HL-60 (cell line): Measurements from ENCODE around the gene CYP26B1.

Experiments
- DNase-seq, 2 experiments: peaks; one replicate each; pipeline ENCODE4 v3.0.0-alpha.2; 2010 to 2020; ENCODE audit warnings: low read depth in 1 of 2, low spot score in 1 of 2
- H3K27ac ChIP-seq: fragments of 250-450 bp; sonication (Bioruptor Pico); replicated peaks from 2 replicates; pipeline ENCODE4 v1.5.1; 2020; ENCODE audit warnings: mild to moderate bottlenecking, moderate library complexity
- H3K27me3 ChIP-seq: fragments of 250-450 bp; sonication (Bioruptor Pico); 2 replicates; pipeline ENCODE4 v1.5.1; 2021; ENCODE audit warnings: mild to moderate bottlenecking, moderate library complexity; ENCODE audit not compliant: insufficient read depth, poor library complexity, severe bottlenecking
- H3K4me3 ChIP-seq: replicated peaks from 2 replicates; pipeline ENCODE4 v1.5.1; 2011; ENCODE audit warnings: mild to moderate bottlenecking, control low read depth, low read length; ENCODE audit not compliant: insufficient read depth
- GABPA ChIP-seq: IDR thresholded peaks from 2 replicates; pipeline ENCODE4 v1.6.1; 2012; ENCODE audit warnings: low read depth
- POLR2AphosphoS5 ChIP-seq: IDR thresholded peaks from 2 replicates; pipeline ENCODE4 v1.6.1; 2012; ENCODE audit warnings: low read depth
- SPI1 ChIP-seq: IDR thresholded peaks from 2 replicates; pipeline ENCODE4 v1.6.1; 2012; ENCODE audit warnings: low read depth, mild to moderate bottlenecking, borderline replicate concordance
- TF ChIP-seq, protein P1 (sequence below): IDR thresholded peaks from 2 replicates; pipeline ENCODE4 v1.6.1; 2012; ENCODE audit warnings: low read depth; ENCODE audit not compliant: insufficient replicate concordance
- TF ChIP-seq, protein P2 (sequence below): IDR thresholded peaks from one replicate; pipeline ENCODE4 v1.5.1; 2011; ENCODE audit warnings: low read length, control low read depth, inconsistent platforms; ENCODE audit not compliant: insufficient read depth

Gene CYP26B1

DNA sequence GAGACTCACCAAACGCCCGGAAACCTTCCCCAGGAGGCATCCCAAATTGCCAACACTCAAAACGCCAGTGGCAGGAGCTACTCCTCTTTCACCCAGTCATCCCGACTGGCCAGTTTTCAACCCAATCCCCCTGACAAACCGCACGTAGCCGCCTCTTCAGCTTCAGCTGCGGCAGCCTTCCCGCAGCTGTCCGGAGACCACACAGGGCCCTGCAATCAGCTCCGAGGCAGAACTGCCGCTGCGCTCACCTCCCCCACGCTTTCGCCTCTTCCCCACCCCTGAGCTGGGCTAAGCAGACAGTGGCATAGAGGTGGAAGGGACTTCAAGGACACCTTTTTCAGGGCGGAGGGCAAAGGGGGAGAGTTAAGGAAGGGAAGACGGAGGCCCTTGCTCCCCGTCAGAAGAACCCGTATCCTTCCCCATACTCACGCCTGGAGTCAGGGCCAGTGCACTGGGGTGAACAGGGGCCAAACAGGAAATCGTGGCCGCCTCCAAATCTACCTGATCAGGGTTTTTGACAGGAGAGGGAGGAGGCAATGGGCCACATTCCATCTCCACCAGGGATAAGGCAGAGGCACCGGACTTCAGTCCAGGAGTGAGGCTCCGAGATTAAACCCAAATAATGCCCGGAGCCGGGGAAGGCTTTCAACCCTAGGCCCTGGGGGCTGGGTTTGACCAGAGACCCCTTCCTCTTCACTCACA lies 16.9 kb downstream of the CYP26B1 start:
- no peak for DNase-seq
- Histone ChIP-seq H3K27me3 (peaks cover 2% of the 10 kb centered on the region), H3K27ac (no peak overlapping the region), H3K4me3 (no peak overlapping the region)
- TF ChIP-seq, protein P1, sequence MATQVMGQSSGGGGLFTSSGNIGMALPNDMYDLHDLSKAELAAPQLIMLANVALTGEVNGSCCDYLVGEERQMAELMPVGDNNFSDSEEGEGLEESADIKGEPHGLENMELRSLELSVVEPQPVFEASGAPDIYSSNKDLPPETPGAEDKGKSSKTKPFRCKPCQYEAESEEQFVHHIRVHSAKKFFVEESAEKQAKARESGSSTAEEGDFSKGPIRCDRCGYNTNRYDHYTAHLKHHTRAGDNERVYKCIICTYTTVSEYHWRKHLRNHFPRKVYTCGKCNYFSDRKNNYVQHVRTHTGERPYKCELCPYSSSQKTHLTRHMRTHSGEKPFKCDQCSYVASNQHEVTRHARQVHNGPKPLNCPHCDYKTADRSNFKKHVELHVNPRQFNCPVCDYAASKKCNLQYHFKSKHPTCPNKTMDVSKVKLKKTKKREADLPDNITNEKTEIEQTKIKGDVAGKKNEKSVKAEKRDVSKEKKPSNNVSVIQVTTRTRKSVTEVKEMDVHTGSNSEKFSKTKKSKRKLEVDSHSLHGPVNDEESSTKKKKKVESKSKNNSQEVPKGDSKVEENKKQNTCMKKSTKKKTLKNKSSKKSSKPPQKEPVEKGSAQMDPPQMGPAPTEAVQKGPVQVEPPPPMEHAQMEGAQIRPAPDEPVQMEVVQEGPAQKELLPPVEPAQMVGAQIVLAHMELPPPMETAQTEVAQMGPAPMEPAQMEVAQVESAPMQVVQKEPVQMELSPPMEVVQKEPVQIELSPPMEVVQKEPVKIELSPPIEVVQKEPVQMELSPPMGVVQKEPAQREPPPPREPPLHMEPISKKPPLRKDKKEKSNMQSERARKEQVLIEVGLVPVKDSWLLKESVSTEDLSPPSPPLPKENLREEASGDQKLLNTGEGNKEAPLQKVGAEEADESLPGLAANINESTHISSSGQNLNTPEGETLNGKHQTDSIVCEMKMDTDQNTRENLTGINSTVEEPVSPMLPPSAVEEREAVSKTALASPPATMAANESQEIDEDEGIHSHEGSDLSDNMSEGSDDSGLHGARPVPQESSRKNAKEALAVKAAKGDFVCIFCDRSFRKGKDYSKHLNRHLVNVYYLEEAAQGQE, result no peak
- TF ChIP-seq, protein P2, sequence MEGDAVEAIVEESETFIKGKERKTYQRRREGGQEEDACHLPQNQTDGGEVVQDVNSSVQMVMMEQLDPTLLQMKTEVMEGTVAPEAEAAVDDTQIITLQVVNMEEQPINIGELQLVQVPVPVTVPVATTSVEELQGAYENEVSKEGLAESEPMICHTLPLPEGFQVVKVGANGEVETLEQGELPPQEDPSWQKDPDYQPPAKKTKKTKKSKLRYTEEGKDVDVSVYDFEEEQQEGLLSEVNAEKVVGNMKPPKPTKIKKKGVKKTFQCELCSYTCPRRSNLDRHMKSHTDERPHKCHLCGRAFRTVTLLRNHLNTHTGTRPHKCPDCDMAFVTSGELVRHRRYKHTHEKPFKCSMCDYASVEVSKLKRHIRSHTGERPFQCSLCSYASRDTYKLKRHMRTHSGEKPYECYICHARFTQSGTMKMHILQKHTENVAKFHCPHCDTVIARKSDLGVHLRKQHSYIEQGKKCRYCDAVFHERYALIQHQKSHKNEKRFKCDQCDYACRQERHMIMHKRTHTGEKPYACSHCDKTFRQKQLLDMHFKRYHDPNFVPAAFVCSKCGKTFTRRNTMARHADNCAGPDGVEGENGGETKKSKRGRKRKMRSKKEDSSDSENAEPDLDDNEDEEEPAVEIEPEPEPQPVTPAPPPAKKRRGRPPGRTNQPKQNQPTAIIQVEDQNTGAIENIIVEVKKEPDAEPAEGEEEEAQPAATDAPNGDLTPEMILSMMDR, result no peak
- TF ChIP-seq SPI1 (no peak), POLR2AphosphoS5 (no peak), GABPA (no peak)

DNA sequence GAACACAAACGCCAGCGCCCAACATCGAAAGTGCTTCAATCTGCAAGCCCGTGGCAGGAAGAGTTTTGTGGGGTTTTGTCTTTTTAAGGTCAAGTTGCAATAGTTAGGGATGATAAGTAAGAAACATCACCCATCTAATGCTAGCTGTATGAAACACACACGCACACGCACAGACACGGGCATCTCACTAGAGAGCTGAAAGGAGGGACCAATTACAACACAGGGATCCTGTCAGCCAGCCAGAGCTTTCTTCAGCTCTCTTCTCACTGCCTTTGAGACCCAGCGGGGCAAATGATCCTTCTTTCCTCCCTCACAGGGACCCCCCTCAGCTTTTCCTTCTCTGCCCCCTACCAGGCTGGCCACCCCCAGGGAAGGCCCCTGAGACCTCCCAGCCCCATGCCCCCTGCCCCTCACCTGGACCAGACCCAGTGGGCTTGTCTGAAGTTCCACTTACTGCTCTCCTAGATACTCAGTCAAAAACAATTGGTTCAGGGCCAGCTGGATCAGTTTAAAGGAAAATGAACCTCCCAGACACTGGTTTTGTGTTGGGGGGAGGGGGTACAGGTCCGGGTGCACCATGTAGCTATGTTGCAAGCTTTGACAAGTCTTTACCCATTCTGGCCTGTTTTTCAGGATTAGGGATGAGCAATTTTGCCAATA lies 17.9 kb downstream of the CYP26B1 start:
- H3K4me3 ChIP-seq, result no peak overlapping the region
- TF ChIP-seq, protein P2, result no peak
- TF ChIP-seq SPI1, result no peak
- TF ChIP-seq POLR2AphosphoS5, result no peak
- TF ChIP-seq, protein P1, result no peak
- no peak for TF ChIP-seq GABPA
- DNase-seq, result no peak
- no peak overlapping the region for H3K27ac ChIP-seq
- peaks cover 2% of the 10 kb centered on the region for H3K27me3 ChIP-seq

DNA sequence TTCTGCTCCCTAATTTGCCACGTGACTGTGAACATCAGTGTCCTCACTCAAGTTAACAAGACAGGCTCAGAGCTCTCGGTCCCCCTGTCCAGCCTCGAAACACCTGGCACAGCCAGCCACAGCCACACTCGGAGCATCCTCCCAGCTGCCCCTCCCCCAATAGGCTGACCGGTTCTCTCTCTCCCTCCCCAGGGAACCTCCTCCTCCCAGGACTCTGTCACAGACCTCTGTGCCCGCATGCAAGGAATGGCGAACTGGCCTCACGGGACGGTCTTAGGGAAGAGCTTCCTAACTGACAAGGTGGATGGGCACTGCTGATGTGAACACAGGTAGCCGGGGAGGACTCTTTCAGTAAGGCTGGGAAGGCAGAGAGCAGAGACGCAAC lies 18.8 kb downstream of the CYP26B1 start:
- TF ChIP-seq SPI1, result no peak
- TF ChIP-seq GABPA, result no peak
- TF ChIP-seq, protein P2, result no peak

More for the DNA sequence above, 18.8 kb downstream of the CYP26B1 start:
- H3K27me3 ChIP-seq, result peaks cover 2% of the 10 kb centered on the region
- DNase-seq, result no peak
- H3K4me3 ChIP-seq, result no peak overlapping the region
- H3K27ac ChIP-seq, result no peak overlapping the region
